HG03060 (cell line): Measurements from ENCODE around the gene MCAM.

Experiments used
- ATAC-seq: cut with Tn5 transposase; IDR thresholded peaks from one replicate; pipeline ENCODE4 v1.9.1; 2021; ENCODE audit warnings: low read depth, moderate number of reproducible peaks; ENCODE audit not compliant: unreplicated experiment

MCAM gene

DNA sequence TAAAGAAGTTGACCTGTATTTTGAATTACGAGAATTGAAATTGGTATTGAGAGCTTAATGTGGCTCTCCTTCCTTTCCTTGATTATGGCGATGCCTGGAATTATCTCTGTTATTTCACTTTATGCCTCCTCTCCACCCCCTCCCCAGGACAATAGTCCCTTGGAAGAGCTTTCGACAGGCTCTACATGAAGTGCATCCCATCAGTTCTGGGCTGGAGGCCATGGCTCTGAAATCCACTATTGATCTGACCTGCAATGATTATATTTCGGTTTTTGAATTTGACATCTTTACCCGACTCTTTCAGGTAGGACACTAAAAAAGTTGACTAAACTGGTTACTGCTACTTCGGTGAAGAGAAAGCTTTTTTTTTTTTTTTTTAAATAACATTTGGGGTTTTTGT is 43.2 kb downstream of the MCAM start:
- no peak for ATAC-seq

GRCh38 chr11:119267645-119268044 is 49.3 kb downstream of the MCAM start:
- ATAC-seq, result no peak

GRCh38 chr11:119266517-119267255 is 50.2 kb downstream of the MCAM start:
- no peak for ATAC-seq

- no peak for ATAC-seq
Observed at GRCh38 chr11:119266063-119266462, 50.9 kb downstream of the MCAM start.

- ATAC-seq, result no peak
Observed at GRCh38 chr11:119263352-119263940, 53.5 kb downstream of the MCAM start.

GRCh38 chr11:119262668-119263351 is 54.1 kb downstream of the MCAM start:
- ATAC-seq, result no peak

DNA sequence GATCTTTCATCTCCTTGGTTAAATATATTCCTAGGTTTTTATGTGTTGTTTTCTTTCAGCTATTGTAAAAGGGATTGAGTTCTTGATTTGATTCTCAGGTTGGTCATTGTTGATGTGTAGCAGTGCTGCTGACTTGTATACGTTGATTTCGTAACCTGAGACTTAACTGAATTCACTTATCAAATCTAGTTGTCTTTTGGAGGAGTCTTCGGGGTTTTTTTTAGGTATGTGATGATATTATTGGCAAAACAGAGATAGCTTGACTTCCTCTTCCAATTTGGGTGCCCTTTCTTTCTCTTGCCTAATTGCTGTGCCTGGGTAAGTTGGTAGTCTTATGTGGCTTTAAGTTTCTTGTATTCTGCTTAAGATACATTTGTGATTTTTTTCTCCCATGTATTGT is 57.9 kb downstream of the MCAM start:
- ATAC-seq, result no peak
